Activated CD4-positive, alpha-beta T cell treated with anti-CD3 and anti-CD28 coated beads for 48 hours (primary cell): ENCODE data around the gene YWHAE.
"Not testable (repeated sequence)": the region's sequence is repeated elsewhere in the genome, so short reads cannot be mapped to it uniquely, and the experiment has no call there.

Experiments
- DNase-seq: peaks from one replicate; pipeline ENCODE4 v3.0.0-alpha.2; 2020

The YWHAE gene

GRCh38 chr17:1373707-1374237, 26.2 kb downstream of the YWHAE start:
- no peak for DNase-seq

- DNase-seq, result no peak
Observed at GRCh38 chr17:1372618-1373017, 27.4 kb downstream of the YWHAE start.

GRCh38 chr17:1371893-1372590, 28.0 kb downstream of the YWHAE start:
- DNase-seq, result no peak

GRCh38 chr17:1368588-1368987, 31.4 kb downstream of the YWHAE start:
- DNase-seq, result no peak

- no peak for DNase-seq
Observed at GRCh38 chr17:1367351-1367745, 32.7 kb downstream of the YWHAE start.

- DNase-seq, result no peak
Observed at GRCh38 chr17:1366234-1366633, 33.8 kb downstream of the YWHAE start.

- DNase-seq, result peak; percentile 59
Observed at GRCh38 chr17:1365445-1366039, 34.5 kb downstream of the YWHAE start.

GRCh38 chr17:1362964-1363363, 37.1 kb downstream of the YWHAE start:
- no peak for DNase-seq

GRCh38 chr17:1362065-1362848, 37.8 kb downstream of the YWHAE start:
- DNase-seq, result peak; percentile 43

GRCh38 chr17:1360975-1361374, 39.0 kb downstream of the YWHAE start:
- peak; percentile 29 for DNase-seq

- peak; percentile 38 for DNase-seq
Observed at GRCh38 chr17:1360315-1360714, 39.7 kb downstream of the YWHAE start.

- DNase-seq, result no peak
Observed at GRCh38 chr17:1354030-1354429, 46.0 kb downstream of the YWHAE start.

GRCh38 chr17:1352530-1352929, 47.5 kb downstream of the YWHAE start:
- DNase-seq, result not testable (repeated sequence)

GRCh38 chr17:1351971-1352370, 48.1 kb downstream of the YWHAE start:
- DNase-seq, result no peak

- no peak for DNase-seq
Observed at GRCh38 chr17:1351275-1351674, 48.7 kb downstream of the YWHAE start.

- DNase-seq, result no peak
Observed at GRCh38 chr17:1347589-1348323, 52.3 kb downstream of the YWHAE start.

- no peak for DNase-seq
Observed at GRCh38 chr17:1344521-1344920, 55.5 kb downstream of the YWHAE start.

- no peak for DNase-seq
Observed at GRCh38 chr17:1343554-1343953, 56.5 kb downstream of the YWHAE start.

GRCh38 chr17:1340371-1340770, 59.7 kb downstream of the YWHAE start:
- DNase-seq, result no peak

GRCh38 chr17:1331708-1332107, 68.3 kb downstream of the YWHAE start:
- no peak for DNase-seq

- DNase-seq, result no peak
Observed at GRCh38 chr17:1329745-1330343, 70.2 kb downstream of the YWHAE start.

- DNase-seq, result no peak
Observed at GRCh38 chr17:1328437-1328836, 71.6 kb downstream of the YWHAE start.

- DNase-seq, result no peak
Observed at GRCh38 chr17:1325766-1326165, 74.3 kb downstream of the YWHAE start.
